Neural cell (in vitro differentiated cells): ENCODE data around the gene ZC3H11A.

Experiments
- CTCF ChIP-seq: fragments of 450-650 bp; IDR thresholded peaks from 2 replicates; pipeline ENCODE4 v1.5.1; 2014; ENCODE audit warnings: antibody characterized with exemption, mild to moderate bottlenecking, moderate library complexity; ENCODE audit not compliant: poor library complexity, severe bottlenecking
- POLR2AphosphoS5 ChIP-seq: IDR thresholded peaks from 2 replicates; pipeline ENCODE4 v1.6.1; 2012
- REST ChIP-seq: IDR thresholded peaks from 2 replicates; pipeline ENCODE4 v1.6.1; 2012; ENCODE audit warnings: borderline replicate concordance

GRCh38 chr1:203818399-203818798 is 23.0 kb downstream of the ZC3H11A start:
- TF ChIP-seq CTCF (no peak), REST (no peak), POLR2AphosphoS5 (no peak)
